T-helper 2 cell (primary cell): ENCODE measurements around the gene AMACR.
A peak's percentile ranks its signal among the peaks of the same experiment; 100 is the strongest.
"Not testable (repeated sequence)": the region's sequence is repeated elsewhere in the genome, so short reads cannot be mapped to it uniquely, and the experiment has no call there.

Experiments used
- DNase-seq, 5 experiments: peaks; one replicate each; pipeline versions ENCODE4 v3.0.0 to v3.0.0-alpha.2; 2012 to 2022

The AMACR gene

DNA sequence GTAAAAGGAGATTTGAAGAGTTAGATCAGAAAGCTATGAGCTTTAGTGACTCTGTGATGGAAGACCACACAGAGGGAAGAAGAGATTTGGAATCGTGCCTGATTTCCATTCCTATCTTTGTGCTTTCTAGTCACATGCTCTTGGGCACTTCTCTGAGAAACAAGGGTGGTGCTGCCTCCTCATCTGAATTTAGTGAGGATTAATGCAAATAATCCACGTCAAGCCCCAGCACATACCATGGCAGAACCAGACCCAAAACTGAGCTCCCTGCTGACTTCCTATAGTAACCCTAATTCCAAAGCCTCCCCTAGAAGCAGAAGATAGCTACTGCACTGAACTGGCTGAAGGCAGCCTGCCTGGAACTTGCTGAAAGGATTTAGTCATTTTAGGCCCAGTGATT is 41.0 kb downstream of the AMACR start:
- DNase-seq = no peak

GRCh38 chr5:33964132-33964700 is 43.6 kb downstream of the AMACR start:
- peak in 1 of 5 experiments; percentile 21 for DNase-seq

- DNase-seq = no peak
Observed at GRCh38 chr5:33958176-33958575, 49.7 kb downstream of the AMACR start.

GRCh38 chr5:33957577-33958150 is 50.2 kb downstream of the AMACR start:
- no peak for DNase-seq

DNA sequence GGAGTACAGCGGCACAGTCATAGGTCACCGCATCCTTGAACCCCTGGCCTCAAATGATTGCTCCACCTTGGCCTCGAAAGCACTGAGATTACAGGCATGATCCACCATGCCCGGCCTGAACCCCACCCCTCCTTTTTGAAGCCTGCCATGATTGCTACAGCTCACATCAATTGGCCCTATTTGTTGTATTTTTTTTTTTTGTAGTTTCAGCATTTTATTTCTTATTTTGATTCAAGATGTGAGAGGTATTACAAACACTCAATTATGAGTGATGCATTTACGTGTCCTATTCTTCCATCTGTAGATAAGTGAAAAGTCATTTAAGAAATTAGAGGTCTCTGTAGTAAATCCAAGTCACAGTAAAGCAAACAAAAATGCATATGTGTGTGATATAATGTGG is 55.7 kb downstream of the AMACR start:
- DNase-seq = not testable (repeated sequence)

DNA sequence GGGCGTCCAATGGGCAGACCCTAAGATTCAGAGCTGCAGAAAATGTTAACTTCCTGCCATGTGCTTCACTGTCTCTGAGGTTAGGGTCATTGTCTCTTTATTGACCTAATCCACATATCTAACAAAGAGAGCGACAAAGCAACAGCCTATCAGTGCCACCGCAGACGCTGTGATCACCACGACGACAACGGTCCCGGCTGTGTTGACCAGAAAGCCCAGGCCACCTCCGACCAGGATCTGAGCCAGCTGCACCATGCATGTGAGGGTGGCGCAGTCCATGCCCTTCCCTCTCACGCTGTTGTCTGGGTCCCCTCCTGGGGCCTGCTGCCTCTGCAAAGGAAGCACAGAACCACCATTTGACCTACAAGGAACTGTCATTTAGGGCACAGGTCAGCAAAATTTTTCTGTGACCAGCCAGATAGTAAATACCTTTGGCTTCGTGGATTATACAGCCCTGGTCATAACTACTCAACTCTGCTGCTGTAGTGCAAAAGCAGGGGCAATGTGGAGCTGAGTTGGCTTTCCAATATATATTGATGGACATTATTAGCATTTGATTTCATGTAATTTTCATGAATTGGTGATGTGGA is 63.2 kb downstream of the AMACR start:
- no peak for DNase-seq

DNA sequence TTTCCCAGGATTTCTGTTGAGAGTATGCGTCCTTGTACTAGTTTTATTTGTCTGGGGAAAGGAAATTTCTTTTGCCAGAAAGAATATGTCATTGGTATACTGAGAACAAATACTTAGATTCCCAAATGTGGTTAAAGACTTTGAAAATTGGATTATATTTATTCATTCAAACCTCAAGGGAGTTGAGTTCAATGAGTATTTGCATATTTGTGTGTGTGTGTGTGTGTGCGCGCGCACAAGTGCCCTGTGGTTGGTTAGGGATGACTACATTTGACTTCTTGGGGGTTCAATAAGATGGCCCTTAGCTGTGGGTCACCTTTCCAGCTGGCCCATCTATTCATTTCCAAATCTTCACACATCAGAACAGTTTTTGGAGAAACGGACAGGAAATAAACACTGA is 66.8 kb downstream of the AMACR start:
- no peak for DNase-seq

DNA sequence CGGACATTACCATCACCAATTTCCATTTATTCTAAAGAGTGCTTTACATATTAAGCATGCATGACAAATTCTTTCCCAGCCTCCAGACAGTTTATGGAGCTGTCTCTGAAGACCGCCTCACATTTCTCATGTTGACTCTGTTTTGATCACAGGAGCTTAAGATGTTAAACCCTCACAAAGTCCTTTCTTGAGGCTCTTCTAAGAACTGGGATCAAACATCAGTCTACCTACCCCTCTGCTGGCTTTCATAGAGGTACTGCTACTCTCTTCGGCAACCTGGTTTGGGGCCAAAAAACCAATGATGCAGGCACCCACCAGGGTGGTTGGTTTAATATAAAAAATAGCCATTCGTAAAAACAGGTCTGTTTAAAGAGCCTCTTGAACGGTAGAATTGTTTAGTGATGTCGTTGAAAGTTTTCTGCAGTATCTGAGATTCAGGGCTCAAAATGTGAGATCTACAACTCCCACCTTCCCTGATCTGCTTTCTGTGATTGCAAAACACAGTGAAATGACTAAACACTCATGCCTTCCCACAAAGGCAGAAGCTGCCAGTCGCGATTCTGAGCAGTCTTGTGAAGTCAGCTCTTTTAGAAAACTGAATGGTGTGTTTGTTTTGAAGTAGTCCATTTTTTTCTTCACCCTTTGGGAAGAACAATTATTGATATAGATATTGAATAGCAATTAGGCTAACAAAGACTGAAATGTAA is 68.1 kb downstream of the AMACR start:
- no peak for DNase-seq

GRCh38 chr5:33938881-33939280 is 69.0 kb downstream of the AMACR start:
- no peak for DNase-seq

- no peak for DNase-seq
Observed at GRCh38 chr5:33938507-33938796, 69.4 kb downstream of the AMACR start.

DNA sequence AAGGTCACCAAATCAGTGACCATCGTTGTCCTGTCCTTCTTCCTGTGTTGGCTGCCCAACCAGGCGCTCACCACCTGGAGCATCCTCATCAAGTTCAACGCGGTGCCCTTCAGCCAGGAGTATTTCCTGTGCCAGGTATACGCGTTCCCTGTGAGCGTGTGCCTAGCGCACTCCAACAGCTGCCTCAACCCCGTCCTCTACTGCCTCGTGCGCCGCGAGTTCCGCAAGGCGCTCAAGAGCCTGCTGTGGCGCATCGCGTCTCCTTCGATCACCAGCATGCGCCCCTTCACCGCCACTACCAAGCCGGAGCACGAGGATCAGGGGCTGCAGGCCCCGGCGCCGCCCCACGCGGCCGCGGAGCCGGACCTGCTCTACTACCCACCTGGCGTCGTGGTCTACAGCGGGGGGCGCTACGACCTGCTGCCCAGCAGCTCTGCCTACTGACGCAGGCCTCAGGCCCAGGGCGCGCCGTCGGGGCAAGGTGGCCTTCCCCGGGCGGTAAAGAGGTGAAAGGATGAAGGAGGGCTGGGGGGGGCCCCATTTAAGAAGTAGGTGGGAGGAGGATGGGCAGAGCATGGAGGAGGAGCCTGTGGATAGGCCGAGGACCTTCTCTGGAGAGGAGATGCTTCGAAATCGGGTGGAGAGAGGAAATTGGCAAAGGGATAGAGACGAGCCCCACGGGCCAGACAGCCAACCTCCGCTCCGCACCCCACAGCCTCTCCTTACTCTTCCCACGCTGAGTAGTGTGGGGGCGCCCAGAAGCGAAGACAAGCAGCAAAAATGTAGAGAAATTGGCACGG is 69.9 kb downstream of the AMACR start:
- peak in 1 of 5 experiments; percentile 18 for DNase-seq

DNA sequence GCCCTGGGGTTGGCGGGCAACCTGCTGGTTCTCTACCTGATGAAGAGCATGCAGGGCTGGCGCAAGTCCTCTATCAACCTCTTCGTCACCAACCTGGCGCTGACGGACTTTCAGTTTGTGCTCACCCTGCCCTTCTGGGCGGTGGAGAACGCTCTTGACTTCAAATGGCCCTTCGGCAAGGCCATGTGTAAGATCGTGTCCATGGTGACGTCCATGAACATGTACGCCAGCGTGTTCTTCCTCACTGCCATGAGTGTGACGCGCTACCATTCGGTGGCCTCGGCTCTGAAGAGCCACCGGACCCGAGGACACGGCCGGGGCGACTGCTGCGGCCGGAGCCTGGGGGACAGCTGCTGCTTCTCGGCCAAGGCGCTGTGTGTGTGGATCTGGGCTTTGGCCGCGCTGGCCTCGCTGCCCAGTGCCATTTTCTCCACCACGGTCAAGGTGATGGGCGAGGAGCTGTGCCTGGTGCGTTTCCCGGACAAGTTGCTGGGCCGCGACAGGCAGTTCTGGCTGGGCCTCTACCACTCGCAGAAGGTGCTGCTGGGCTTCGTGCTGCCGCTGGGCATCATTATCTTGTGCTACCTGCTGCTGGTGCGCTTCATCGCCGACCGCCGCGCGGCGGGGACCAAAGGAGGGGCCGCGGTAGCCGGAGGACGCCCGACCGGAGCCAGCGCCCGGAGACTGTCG is 70.7 kb downstream of the AMACR start:
- no peak for DNase-seq

- no peak for DNase-seq
Observed at GRCh38 chr5:33936381-33937016, 71.4 kb downstream of the AMACR start, which contains the start of gene RXFP3. Gene RXFP3 (plus strand): TSS chr5:33936386. CDS start chr5:33936741, 355 bp downstream.
